ENCODE data around the gene PLXND1.

The PLXND1 gene

DNA sequence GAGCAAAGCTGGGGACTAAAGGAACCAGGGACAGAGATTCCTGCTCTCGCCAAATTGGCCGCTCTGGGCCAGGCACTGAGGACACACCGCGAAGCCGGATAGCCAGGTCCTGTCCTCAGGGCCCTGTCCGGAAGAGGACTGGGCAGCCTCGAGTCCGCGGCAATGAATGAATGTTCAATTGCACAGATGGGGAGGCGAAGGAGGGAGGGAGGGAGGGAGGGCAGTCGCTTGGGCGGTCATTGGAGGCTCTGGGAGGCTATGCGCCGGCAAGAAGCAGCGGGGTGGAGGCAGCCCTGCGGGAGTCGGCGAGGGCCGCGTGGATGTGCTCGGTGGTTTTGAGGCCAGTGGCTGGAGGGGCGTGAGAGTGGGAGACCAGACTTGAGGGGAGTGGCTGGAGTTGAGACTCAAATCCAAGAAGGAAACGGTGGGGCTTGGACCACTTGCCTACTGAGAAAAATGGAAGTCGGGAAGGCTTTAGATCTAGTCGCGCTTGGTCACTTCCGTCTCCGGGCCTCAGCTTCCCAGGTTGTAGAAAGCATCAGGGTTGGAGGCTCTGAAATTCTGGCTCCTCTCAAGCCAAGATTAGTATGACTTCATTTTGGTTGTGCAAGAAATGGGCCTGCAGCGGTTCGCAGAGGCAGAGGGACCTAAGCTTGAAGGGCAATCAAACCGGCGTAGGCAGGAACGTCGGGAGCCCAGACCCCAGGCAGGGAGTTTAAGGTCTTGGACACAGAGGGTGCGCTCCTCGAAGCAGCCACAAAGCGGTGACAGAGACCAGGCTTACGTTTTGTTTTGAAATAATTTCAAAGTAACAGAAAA lies 21.1 kb upstream of the PLXND1 start:
- peak; percentile 37 to 44 for DNase-seq (ENCODE audit: low read depth in 2 of 2)

GRCh38 chr3:129626744-129627349 lies 20.4 kb upstream of the PLXND1 start:
- peak; percentile 22 to 41 for DNase-seq (ENCODE audit: low read depth in 2 of 2)

- DNase-seq (ENCODE audit: low read depth in 2 of 2) = no peak
Observed at GRCh38 chr3:129625072-129625874, 18.8 kb upstream of the PLXND1 start.

GRCh38 chr3:129624347-129625071 lies 18.0 kb upstream of the PLXND1 start:
- no peak for DNase-seq (ENCODE audit: low read depth in 2 of 2)

DNA sequence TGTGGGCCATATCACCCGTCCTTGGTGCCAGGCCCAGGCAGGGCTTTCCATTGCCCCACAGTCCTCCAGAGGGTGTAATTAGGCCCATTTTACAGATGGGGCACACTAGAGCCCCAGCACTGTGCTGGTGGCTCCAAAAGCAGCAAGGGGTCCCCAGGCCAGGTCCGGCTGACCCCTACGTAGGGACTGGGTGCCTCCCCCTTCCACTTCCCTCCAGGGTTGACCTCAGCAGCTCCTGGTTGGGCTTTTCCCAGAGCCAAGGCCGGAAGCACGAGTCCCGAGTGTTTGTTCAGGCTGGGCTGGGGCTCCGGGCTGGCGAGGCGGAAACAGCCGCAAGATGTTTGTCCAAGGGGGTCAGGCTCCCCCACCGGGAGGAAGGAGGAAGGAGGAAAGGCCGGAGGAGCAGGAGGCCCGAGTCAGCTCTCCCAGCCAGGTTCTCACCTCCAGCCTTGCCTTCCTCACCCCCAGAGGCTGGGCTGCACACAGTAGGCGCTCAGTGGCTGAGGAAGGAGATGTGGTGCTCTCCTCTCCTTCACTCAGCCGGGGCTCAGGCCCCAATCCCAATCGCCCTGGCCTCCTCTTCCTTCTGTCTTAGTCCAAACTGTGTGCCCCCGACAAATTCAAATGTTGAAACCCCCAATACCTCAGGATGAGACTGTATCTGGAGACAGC lies 17.1 kb upstream of the PLXND1 start:
- DNase-seq (ENCODE audit: low read depth in 2 of 2) = no peak

DNA sequence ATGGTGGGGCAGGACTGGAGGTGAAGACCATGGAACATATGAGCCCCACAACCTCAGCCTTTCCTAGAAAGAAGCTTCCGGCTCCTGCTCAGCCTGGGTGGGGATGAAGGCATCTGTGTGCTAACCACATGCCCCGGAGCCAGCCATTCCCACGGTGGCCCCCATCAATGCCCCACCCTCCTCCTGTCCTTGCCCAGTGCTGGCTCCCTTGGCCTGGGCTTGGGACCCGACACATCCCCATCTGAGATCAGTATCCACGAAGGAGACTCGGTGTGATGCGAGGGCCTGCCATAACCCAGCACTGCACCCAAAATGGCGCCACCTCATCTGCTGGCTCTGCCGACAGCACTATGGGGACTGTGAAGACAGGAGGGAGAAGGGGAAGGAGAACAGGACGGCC lies 16.5 kb upstream of the PLXND1 start:
- no peak for DNase-seq (ENCODE audit: low read depth in 2 of 2)

GRCh38 chr3:129622226-129622874 lies 15.9 kb upstream of the PLXND1 start:
- no peak for DNase-seq (ENCODE audit: low read depth in 2 of 2)

DNA sequence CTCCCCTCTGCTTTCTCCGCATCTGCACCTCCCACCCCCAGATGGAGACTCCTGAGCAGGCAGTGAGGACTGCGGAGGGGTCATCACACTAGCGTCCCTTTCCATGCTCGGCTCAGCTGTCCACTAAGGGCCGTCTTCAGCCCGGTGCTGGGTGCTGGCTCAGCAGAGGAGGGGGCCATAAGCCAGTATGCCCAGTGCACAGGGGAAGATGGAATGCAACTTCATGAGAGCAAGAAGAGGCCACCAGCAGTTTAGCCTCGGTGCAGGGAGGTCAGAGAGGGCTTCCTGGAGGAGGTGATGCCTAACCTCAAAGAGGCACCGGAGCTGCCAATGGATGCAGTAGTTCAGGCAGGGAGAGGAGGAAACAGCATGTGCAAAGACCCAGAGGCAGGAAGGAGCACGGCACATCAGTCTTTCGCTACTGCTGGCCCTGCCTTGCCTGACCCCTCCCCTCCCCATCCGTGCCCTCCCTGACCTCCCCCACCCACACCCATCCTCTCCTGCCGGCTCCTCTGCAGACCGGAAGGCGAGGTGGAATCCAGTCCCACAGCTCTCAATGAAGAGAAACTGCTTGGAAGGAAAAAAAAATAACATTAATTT lies 15.2 kb upstream of the PLXND1 start:
- no peak for DNase-seq (ENCODE audit: low read depth in 2 of 2)

GRCh38 chr3:129620828-129621559 lies 14.5 kb upstream of the PLXND1 start:
- DNase-seq (ENCODE audit: low read depth in 2 of 2) = no peak

GRCh38 chr3:129619726-129620162 lies 13.3 kb upstream of the PLXND1 start:
- no peak for DNase-seq (ENCODE audit: low read depth in 2 of 2)

GRCh38 chr3:129618901-129619671 lies 12.6 kb upstream of the PLXND1 start:
- no peak for DNase-seq (ENCODE audit: low read depth in 2 of 2)

DNA sequence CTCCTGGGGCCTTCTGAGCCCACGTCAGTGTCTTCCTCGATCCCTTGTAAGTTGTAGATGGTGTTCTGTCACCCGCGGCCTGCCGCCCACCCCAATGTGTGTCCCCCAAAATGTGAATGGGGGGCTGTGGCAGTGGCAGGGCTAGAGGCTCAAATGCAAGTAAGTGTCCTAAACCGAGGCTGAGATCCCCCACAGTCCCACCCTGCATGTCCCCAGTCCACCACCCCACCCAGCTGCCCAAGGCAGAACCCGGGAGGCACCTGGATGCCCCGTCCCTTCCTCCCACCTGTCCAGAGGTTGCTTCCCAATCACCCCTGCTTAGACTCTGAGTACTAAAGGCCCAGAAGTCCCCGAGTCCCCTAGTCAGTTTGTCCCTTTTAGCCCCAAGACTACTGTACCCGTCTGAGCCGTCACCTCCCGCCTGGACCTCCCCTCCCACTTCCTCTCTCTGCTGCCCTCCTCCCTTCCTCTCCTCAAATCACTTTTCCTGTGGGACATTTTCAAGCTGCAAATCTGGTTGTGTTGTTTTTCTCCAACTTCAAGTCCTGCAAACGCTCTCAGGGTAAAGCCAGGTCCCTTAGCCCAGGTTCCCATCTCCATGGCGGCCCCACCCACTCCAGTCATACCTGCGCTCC lies 11.8 kb upstream of the PLXND1 start:
- no peak for DNase-seq (ENCODE audit: low read depth in 2 of 2)

DNA sequence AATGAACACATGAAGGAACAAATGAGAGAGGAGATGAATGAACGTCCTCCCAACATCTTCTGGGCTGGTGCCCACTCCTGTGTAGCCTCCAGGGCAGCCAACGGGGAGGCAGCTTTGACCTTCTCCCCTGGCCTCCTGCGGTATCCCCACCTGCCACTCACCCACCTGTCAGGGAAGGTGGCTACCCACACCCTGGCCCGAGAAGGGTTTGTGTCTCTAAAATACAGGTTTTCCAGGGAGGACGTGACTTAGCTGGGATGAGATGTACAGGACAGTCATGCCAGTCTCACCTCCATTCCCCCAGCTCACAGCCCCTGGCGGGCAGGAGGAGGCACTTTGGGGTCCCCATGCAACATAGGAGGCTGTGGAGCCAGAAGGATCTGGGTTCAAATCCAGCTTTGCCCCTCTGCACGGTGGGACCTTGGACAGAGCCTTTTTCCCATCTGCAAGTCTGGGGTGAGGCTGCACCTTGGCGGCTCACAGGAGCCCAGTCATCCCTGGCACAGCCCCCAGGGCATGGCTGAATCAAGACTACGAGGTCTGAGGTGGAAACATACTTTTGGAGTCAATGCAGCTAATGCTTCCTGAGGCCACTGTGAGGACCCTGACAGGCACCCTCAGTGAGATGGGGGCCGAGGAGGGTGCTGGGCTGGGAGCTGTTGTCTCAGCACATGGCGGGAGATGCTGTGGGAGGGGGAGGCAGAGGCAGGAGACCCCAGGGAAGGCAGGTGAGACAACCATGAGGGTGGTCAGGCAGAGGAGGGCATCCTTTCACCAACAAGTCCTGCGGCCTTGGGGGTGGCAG lies 11.1 kb upstream of the PLXND1 start:
- DNase-seq (ENCODE audit: low read depth in 2 of 2) = no peak

DNA sequence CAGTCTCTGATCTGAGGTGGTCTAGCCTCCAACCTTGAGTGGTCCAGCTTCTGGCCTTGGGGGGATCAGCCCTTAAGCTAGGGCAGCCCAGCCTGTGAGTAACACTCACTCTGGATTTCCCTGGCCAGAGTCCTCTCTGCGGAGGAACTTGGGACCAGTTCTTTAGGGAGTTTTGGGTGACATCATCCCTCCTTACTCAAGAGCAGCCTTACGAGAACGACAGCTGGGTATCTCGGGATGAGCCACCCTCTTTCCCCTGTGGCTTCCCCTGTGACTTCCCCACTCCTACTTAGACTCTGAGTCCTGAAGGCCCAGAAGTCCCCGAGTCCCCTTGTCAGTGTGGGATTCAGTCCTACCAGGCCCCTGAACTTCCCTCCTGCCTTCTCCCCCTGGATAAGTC lies 10.2 kb upstream of the PLXND1 start:
- no peak for DNase-seq (ENCODE audit: low read depth in 2 of 2)

DNA sequence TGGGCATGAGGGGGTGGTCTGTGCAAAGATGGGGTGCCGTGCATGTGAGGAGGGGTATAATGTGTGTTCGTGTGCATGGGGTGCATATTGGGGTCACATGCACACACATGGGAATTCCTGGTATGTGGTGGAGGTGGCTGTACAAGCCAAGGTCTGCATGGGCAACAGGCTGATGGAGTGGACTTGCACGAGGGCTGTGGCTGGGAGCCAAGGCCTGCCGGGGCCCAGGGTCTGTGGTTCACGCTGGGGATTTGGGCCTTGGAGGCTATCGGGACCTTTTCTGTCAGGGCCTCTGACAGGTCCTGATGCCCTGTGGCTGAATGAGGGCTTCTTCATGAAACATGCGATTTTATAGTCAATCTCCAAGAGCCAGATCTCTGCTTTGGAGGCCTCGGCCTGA lies 9.8 kb upstream of the PLXND1 start:
- no peak for DNase-seq (ENCODE audit: low read depth in 2 of 2)

- no peak for DNase-seq (ENCODE audit: low read depth in 2 of 2)
Observed at GRCh38 chr3:129615751-129616281, 9.3 kb upstream of the PLXND1 start.

DNA sequence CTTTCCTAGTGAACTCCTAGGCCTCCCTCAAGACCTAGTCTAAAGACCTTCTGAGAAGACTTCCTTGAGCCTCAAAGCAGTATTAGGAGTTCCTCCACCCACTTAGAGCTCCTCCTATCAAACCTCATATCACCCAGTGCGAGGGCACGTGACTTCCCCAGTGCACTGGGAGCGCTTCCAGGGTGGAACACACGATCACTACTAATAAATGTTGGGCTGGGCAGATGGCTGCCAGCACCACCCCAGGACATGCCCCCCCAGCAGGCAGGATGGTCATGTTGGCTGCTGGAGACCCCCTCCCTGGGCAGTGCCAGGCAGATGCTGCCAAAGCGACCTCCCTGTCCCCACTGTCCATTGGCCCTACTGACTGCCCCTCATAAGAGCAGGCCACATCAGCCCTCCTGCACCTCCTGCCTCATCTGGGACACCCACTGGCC lies 8.5 kb upstream of the PLXND1 start:
- no peak for DNase-seq (ENCODE audit: low read depth in 2 of 2)

All from stimulated activated CD8-positive, alpha-beta memory T cell treated with anti-CD3 and anti-CD28 coated beads, Interleukin-7, amount 100 ng/mL, for 1 hour (primary cell).